ENCODE data around the gene FAN1.

FAN1 gene

DNA sequence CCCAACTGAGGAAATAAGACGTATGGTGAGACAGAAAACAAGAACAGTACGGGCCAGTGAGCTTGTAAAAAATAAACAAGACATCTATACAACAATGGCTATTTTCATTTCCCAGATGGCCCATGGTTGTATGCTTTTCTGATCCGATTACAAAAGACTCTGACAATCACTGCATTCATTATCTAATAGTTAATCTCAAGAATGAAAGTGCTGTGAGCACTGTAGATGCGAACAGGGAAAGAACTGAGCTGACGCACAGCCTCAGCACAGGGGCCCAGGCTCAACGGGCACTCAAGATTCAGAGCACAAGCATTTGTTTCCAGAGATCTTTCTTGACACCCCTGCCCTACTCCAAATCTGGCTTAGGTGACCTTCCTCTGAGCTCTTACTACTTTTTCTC lies 80.8 kb downstream of the FAN1 start:
- H3K4me3 ChIP-seq (ENCODE audit: low read depth, low read length) = peak overlapping the region; percentile 7; the same call in 1 of the 2 replicates
- no peak for DNase-seq (ENCODE audit: low read depth)

DNA sequence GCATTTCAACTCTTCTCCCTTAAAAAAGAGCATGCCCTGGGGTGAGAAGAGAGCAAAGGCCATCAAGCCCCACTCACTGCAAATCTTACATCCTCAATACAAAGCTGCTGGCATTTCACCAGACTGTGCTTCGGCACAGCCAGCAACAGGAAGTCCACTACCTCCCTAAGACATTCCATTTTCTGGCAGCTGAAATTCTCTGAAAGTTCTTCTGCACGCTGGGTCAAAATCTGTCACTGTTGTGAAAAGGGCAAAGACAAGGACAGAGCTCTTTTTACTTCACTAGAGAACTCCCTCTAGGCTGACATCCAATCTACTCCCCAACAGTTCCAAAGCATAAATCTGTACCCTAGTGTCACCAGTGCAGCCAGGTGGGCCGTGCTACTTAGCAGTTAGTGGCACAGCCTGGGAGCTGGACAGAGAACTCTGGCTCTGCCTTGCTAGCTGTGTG lies 81.4 kb downstream of the FAN1 start:
- TF ChIP-seq, protein P1, sequence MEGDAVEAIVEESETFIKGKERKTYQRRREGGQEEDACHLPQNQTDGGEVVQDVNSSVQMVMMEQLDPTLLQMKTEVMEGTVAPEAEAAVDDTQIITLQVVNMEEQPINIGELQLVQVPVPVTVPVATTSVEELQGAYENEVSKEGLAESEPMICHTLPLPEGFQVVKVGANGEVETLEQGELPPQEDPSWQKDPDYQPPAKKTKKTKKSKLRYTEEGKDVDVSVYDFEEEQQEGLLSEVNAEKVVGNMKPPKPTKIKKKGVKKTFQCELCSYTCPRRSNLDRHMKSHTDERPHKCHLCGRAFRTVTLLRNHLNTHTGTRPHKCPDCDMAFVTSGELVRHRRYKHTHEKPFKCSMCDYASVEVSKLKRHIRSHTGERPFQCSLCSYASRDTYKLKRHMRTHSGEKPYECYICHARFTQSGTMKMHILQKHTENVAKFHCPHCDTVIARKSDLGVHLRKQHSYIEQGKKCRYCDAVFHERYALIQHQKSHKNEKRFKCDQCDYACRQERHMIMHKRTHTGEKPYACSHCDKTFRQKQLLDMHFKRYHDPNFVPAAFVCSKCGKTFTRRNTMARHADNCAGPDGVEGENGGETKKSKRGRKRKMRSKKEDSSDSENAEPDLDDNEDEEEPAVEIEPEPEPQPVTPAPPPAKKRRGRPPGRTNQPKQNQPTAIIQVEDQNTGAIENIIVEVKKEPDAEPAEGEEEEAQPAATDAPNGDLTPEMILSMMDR (IDR thresholded peaks at IDR 0.05; ENCODE audit: low read depth, low read length, missing control alignments) = no peak
- DNase-seq (ENCODE audit: low read depth) = no peak

More for the DNA sequence above, 80.8 kb downstream of the FAN1 start:
- TF ChIP-seq, protein P1 (IDR thresholded peaks at IDR 0.05; ENCODE audit: low read depth, low read length, missing control alignments) = no peak

DNA sequence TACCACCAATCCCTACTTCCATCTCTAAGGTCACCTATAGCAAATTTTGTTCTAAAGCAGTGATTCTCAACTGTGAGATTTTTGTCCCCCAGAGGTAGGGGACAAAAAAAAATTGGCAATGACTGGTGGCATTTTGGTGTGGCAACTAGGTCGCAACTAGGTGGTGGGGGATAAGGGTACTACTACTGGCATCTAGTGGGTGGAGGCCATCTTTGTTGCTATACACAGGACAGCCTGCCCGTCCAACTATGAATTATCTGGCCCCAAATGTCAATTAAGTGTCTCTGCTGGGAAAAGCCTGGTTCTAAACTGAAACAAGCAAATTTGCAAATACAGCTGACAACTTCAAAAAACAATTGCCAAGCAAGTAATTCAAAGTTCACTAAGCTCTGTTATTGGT lies 86.3 kb downstream of the FAN1 start:
- no peak for DNase-seq (ENCODE audit: low read depth)
- peak overlapping the region; percentile 99 for H3K4me3 ChIP-seq (ENCODE audit: low read depth, low read length)
- TF ChIP-seq, protein P1 (IDR thresholded peaks at IDR 0.05; ENCODE audit: low read depth, low read length, missing control alignments) = peak; percentile 2

More for the DNA sequence above, 81.4 kb downstream of the FAN1 start:
- no peak overlapping the region for H3K4me3 ChIP-seq (ENCODE audit: low read depth, low read length)

DNA sequence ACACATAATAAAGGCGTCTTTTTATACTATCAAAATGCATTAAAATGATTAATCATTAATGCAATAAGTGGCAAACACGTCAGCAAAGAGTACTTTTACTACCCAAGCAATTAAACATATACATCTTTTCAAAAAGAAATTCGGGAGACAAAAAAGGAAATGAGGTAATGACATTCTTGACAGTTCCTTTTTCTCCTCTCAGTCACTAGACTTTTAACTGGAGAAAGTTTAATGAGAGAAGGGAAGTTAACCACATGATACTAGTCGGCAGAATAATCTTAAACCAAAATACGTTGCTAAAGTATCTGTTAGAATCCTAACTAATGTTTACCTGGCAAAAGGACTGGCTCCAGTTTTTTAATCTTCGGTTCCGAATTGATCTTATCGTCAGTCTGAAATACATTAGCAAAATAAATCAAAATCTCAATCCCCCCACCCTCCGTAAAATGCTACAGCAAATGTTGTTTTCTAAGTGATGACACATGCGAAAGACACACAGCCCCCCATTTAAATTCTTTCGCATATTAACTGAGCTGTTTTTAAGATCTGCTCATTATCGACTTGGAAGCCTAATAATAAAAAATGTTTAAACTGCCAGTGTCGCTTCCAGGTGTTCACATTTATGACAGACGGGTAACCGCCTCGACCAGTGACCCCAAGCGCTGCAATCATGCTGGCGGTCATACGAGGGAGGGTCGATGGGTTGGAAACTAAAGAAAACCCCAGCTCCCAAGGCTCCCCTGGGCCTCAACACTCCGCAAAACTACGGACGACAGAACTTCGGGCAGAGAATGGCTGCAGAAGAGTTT lies 86.9 kb downstream of the FAN1 start:
- TF ChIP-seq, protein P1 (IDR thresholded peaks at IDR 0.05; ENCODE audit: low read depth, low read length, missing control alignments) = no peak
- no peak for DNase-seq (ENCODE audit: low read depth)
- H3K4me3 ChIP-seq (ENCODE audit: low read depth, low read length) = peak overlapping the region; percentile 99

DNA sequence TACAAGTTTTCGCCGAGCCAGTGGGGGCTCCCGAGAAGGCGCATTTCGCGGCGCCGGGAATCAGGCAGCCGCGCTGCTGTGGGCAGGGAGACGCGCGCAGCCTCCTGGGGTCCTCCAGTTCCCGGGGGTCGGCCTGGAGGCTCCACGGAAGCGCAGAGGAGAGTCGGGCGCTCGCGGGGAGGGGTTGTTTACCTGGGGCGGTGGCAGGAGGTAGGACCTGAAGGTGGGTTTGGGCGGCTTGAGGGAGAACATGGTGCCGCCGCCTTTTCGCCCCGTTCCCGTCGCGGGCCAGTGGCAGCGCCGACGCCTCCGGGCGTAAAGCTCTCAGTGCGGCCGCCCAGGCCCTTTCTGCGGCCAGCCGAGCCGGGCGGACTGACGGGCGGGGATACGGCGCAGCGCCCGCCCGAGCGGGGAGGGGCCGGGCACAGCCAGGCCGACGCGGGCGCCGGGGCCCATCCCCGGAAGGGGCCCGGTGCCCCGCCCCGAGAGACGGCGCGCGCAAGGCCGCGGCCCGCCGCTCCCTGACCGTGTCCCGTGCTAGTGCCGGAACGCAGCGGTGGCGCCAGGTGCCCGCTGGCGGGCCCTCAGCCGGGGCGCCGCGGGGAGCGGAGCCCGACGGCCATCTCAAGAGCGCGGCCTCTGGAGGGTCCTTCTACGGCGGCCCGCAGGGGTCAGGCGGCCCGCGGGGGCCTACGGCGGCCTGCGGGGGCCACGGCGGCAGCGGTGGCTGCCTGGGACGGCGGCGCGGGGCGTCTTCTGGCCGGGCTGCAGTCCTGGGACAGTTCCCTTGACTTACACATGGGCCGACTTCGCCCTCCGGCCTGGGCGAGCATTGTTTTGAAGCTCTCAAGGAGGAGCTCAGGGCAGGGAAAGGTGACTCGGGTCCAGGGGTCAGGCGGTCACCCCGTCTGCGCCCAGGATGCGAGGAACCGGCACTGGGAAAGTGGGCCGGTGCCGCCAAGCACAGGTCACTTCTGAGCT lies 87.8 kb downstream of the FAN1 start, which contains the start of gene MTMR10:
Gene MTMR10 (minus strand): TSS at position 374 of the 981 bp plus-strand sequence. CDS start 122 bp downstream, at position 252.
- TF ChIP-seq, protein P1 (IDR thresholded peaks at IDR 0.05; ENCODE audit: low read depth, low read length, missing control alignments) = no peak
- H3K4me3 ChIP-seq (ENCODE audit: low read depth, low read length) = peak within 1 kb of the TSS; percentile 99
- no peak for DNase-seq (ENCODE audit: low read depth)

DNA sequence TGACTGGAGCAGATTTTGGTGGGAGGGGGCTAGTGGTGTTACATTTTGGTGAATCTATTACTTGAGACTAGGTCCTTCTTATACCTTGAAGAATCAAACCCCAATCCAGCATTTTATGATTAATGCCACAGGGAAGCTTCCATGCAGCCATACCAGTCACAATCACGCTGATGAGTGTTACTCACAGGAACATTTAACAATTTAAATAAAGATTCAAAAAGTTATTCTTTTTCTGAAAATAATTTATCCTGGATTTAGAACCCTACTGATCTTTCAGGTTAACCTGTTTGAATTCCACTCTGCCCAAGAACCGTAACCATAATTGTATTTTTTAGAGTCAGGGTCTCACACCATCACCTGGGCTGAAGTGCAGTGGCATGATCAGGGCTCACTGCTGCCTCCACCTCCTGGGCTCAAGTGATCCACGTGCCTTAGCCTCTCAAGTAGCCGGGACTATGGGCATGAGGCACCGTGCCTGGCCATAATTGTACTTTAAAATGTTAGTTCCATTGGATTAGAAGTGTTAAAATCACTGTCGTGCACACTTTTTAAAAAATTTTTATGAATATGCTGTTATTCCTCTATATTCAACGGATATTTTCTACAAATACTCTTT lies 88.6 kb downstream of the FAN1 start:
- no peak for DNase-seq (ENCODE audit: low read depth)
- peak overlapping the region; percentile 99 for H3K4me3 ChIP-seq (ENCODE audit: low read depth, low read length)
- TF ChIP-seq, protein P1 (IDR thresholded peaks at IDR 0.05; ENCODE audit: low read depth, low read length, missing control alignments) = no peak

Data from GM12864 (cell line).